Peyer's patch (tissue), 4 donors: ENCODE results near the gene DPYD. TPM values are rescaled to one million over a fixed set of nuclear protein-coding genes. Genes with fewer than 3 reads are reported as not detected.

Experiments
- DNase-seq, 3 donors: peaks; one replicate each; pipeline ENCODE4 v3.0.0-alpha.2; 2017 to 2019
- H3K27ac ChIP-seq, 4 donors: fragments of 200-600 bp; sonication (generic); one replicate each; pipeline ENCODE4 v1.5.1; 2016 to 2019
- H3K27me3 ChIP-seq, 2 donors: fragments of 200-600 bp; sonication (generic); one replicate each; pipeline ENCODE4 v1.5.1; 2019
- H3K36me3 ChIP-seq, 3 donors: fragments of 200-600 bp; sonication (generic); one replicate each; pipeline ENCODE4 v1.5.1; 2016 to 2019
- H3K4me1 ChIP-seq, 4 donors: fragments of 200-600 bp; sonication (generic); one replicate each; pipeline ENCODE4 v1.5.1; 2016 to 2019
- H3K4me3 ChIP-seq, 4 donors: fragments of 200-600 bp; sonication (generic); 1 replicate in 3 of 4; 2 replicates in 1 of 4; pipeline ENCODE4 v1.5.1; 2016 to 2019; ENCODE audit warnings: mild to moderate bottlenecking in 1 of 4
- H3K9me3 ChIP-seq, 4 donors: fragments of 200-600 bp; sonication (generic); one replicate each; pipeline ENCODE4 v1.5.1; 2016 to 2019; ENCODE audit warnings: mild to moderate bottlenecking in 1 of 4
- POLR2A ChIP-seq, 2 donors: fragments of 450-650 bp; IDR thresholded peaks; one replicate each; pipeline ENCODE4 v1.5.1; 2017; ENCODE audit warnings: antibody characterized with exemption in 2 of 2, mild to moderate bottlenecking in 2 of 2, moderate library complexity in 2 of 2
- total RNA-seq, 4 donors: library from RNA; depleted of rRNA; stranded (reverse); fragments of >200 nt; gene quantifications; one replicate each; pipeline ENCODE4 v1.1.0, GENCODE V29; 2016
- TF ChIP-seq, protein P1 (sequence below), 6 experiments: fragments of 450-650 bp in 4 of 6; fragments of 200-600 bp in 2 of 6; sonication (generic) in 1 of 6; IDR thresholded peaks; one replicate each; pipeline ENCODE4 v1.5.1; 2017 to 2019; ENCODE audit warnings: antibody characterized with exemption in 6 of 6, mild to moderate bottlenecking in 3 of 6, moderate library complexity in 1 of 6

DPYD gene
- total RNA-seq, 4 donors from 2014 or later: 30.8 to 39.7 (median 36.4) TPM

DNA sequence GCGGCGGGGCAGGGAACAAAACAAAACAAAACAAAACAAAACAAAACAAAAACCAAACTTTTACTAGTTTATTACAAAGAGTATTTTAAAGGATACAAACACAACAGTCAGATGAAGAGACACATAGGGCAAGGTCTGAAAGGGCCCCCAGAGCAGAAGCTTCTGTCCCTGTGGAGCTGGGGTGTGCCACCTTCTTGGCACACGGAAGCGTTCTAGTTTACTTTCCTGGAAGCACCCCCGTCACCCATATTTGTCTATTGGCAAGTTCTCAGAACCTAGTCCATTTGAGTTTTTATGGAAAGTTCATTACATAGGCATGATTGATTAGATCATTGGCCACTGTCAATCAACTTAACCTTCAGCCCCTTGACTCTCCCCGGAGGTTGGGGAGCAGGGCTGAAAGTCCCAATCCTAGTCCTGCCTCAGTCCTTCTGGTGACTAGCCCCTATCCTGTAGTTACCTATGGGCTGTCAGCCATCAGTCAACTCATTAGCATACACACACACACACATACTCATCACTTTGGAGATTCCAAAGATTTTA lies 380.4 kb downstream of the DPYD start:
- Histone ChIP-seq H3K27ac (no peak overlapping the region), H3K4me3 (no peak overlapping the region), H3K4me1 (no peaks in the 10 kb centered on the region), H3K36me3 (no peaks in the 10 kb centered on the region), H3K27me3 (no peaks in the 10 kb centered on the region), H3K9me3 (no peaks in the 10 kb centered on the region)
- DNase-seq: no peak
- TF ChIP-seq, protein P1, sequence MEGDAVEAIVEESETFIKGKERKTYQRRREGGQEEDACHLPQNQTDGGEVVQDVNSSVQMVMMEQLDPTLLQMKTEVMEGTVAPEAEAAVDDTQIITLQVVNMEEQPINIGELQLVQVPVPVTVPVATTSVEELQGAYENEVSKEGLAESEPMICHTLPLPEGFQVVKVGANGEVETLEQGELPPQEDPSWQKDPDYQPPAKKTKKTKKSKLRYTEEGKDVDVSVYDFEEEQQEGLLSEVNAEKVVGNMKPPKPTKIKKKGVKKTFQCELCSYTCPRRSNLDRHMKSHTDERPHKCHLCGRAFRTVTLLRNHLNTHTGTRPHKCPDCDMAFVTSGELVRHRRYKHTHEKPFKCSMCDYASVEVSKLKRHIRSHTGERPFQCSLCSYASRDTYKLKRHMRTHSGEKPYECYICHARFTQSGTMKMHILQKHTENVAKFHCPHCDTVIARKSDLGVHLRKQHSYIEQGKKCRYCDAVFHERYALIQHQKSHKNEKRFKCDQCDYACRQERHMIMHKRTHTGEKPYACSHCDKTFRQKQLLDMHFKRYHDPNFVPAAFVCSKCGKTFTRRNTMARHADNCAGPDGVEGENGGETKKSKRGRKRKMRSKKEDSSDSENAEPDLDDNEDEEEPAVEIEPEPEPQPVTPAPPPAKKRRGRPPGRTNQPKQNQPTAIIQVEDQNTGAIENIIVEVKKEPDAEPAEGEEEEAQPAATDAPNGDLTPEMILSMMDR (IDR thresholded peaks at IDR 0.05): no peak
- TF ChIP-seq POLR2A (IDR thresholded peaks at IDR 0.05): no peak

GRCh38 chr1:97538113-97538512 lies 382.7 kb downstream of the DPYD start:
- no peak overlapping the region for H3K4me3 ChIP-seq
- no peaks in the 10 kb centered on the region for H3K27me3 ChIP-seq
- H3K4me1 ChIP-seq: no peaks in the 10 kb centered on the region
- TF ChIP-seq, protein P1 (IDR thresholded peaks at IDR 0.05): no peak
- TF ChIP-seq POLR2A (IDR thresholded peaks at IDR 0.05): no peak
- H3K27ac ChIP-seq: no peak overlapping the region
- DNase-seq: no peak
- no peaks in the 10 kb centered on the region for H3K9me3 ChIP-seq
- no peaks in the 10 kb centered on the region for H3K36me3 ChIP-seq

DNA sequence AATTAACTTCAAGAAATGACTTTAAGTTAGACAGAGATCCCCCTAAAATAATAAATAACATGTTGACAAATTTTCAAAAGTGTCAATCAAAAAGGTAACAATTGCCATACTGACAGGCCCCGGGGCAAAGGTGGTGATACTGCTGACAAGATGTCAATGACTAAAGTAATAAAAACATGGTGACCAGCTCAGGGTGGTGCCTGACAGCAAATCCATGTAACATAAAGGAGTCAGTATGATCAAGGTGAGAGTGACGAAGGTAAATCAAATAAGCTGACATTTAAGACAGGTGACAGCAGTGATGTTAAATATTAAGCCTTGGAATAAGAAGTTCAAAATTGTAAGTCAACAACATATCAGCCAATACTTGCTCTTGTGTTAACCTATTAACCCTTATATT lies 387.5 kb downstream of the DPYD start:
- TF ChIP-seq, protein P1 (IDR thresholded peaks at IDR 0.05): no peak
- no peak for TF ChIP-seq POLR2A (IDR thresholded peaks at IDR 0.05)
- no peaks in the 10 kb centered on the region for H3K9me3 ChIP-seq
- H3K27ac ChIP-seq: no peak overlapping the region
- no peaks in the 10 kb centered on the region for H3K4me1 ChIP-seq
- H3K36me3 ChIP-seq: no peaks in the 10 kb centered on the region
- no peaks in the 10 kb centered on the region for H3K27me3 ChIP-seq
- no peak for DNase-seq
- no peak overlapping the region for H3K4me3 ChIP-seq

DNA sequence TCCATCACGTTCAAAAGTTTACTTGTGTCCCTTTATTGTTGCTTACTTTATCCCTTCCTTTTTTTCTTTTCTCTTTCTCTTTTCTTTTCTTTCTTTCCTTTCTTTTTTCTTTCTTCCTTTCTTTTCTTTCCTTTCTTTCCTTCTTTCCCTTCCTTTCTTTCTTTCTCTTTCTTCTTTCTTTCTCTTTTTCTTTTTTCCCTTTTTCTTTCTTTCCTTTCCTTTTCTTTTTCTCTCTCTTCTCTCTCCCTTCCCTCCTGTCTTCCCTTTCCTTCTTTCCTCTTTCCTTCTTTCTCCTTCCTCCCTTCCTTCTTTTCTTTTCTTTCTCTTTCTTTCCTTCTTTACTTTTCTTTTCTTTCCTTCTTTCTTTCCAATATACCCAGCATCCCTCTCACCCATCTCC lies 391.2 kb downstream of the DPYD start:
- H3K9me3 ChIP-seq: no peaks in the 10 kb centered on the region
- no peak for TF ChIP-seq POLR2A (IDR thresholded peaks at IDR 0.05)
- TF ChIP-seq, protein P1 (IDR thresholded peaks at IDR 0.05): no peak
- no peaks in the 10 kb centered on the region for H3K27me3 ChIP-seq
- H3K36me3 ChIP-seq: no peaks in the 10 kb centered on the region
- H3K4me1 ChIP-seq: no peaks in the 10 kb centered on the region
- no peak overlapping the region for H3K4me3 ChIP-seq
- no peak overlapping the region for H3K27ac ChIP-seq
- no peak for DNase-seq

DNA sequence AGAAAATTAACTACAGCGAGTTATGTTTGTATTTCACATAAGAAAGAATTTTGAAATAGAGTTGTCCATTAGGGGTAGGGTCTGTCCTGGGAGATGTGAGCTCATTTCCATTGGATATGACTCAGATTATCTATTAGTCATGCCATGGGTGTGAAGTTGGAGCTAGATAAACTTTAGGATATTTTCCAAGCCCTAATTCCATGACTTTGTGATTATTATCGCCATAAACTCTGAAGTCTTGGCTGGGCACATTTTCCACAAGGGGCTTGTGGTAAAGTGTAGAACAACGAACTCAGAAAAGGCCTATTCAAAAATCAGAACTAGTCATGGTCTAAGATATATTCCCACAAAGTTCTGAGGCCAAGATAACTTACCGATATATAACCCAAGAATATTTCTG lies 396.6 kb downstream of the DPYD start:
- no peaks in the 10 kb centered on the region for H3K36me3 ChIP-seq
- no peaks in the 10 kb centered on the region for H3K4me1 ChIP-seq
- H3K27me3 ChIP-seq: no peaks in the 10 kb centered on the region
- H3K27ac ChIP-seq: no peak overlapping the region
- no peak for TF ChIP-seq POLR2A (IDR thresholded peaks at IDR 0.05)
- TF ChIP-seq, protein P1 (IDR thresholded peaks at IDR 0.05): no peak
- DNase-seq: no peak
- no peaks in the 10 kb centered on the region for H3K9me3 ChIP-seq
- no peak overlapping the region for H3K4me3 ChIP-seq

DNA sequence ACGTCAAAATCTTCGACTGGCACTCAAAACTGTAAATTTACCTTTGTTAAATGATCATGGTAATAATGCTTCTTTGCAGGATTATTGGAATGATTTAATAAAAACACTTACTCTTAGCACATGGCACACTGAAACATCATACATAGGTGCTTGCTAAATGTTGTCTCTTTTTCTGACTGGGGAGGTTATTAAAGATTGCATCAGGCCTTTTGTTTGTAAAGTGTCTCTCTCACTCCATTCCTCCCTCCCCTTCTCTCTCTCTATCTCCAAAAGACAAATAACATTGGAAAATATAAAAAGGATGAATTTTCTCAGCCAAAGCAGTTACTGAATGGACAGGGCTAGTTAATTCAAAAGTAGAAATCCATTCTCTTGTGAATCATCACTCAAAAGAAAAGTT lies 404.2 kb downstream of the DPYD start:
- Histone ChIP-seq H3K27me3 (no peaks in the 10 kb centered on the region), H3K27ac (no peak overlapping the region)
- TF ChIP-seq, protein P1 (IDR thresholded peaks at IDR 0.05): no peak
- no peak for TF ChIP-seq POLR2A (IDR thresholded peaks at IDR 0.05)

More for the DNA sequence above, 404.2 kb downstream of the DPYD start:
- H3K4me3 ChIP-seq: no peak overlapping the region
- no peaks in the 10 kb centered on the region for H3K4me1 ChIP-seq
- no peaks in the 10 kb centered on the region for H3K9me3 ChIP-seq
- DNase-seq: no peak
- H3K36me3 ChIP-seq: no peaks in the 10 kb centered on the region
